GM19351 (cell line): ENCODE measurements around the gene C17orf113.
"Not testable (repeated sequence)": the region's sequence is repeated elsewhere in the genome, so short reads cannot be mapped to it uniquely, and the experiment has no call there.

Experiments used
- ATAC-seq: cut with Tn5 transposase; IDR thresholded peaks from one replicate; pipeline ENCODE4 v1.9.1; 2021; ENCODE audit warnings: mild to moderate bottlenecking, moderate library complexity; ENCODE audit not compliant: unreplicated experiment

The C17orf113 gene

GRCh38 chr17:42042598-42043319, 7.6 kb downstream of the C17orf113 start:
- ATAC-seq: no peak

DNA sequence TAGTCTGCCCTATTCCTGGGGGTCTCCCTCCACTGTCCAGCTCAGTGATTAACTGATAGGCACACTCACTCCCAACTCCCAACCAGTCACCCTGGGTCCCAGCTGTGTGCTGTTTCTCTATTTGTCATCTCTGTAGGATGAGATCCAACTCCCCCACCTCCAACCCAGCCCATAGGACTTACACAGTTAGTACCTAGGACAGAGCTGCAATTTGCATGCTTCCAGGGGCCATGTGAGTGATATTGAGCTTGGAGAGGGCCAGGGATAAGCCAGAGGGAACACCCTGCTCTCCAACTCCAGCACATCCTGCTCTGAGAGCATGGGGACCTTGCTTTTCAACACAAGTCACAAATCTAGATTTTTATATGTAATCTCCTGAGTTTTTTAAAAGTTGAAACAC, 8.8 kb downstream of the C17orf113 start:
- ATAC-seq: no peak

DNA sequence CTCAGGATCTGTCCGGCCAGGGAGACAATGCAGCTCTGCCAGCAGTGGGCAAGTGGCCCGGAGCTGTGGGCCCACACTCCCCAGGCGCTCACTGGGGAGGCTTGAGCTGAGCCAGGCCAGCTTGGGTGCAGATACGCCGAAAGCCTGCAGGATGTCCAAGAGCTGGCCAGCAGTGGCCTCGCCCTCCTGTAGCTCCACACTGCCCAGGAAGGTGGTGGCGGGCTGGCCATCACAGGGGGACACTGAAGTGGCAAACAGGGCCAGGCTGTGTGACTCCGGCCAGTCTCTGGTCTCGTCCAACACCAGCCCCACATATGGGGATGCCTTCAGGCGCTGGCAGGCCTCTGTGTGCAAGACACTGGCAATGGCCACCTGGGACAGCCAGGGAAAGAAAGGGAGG, 9.6 kb downstream of the C17orf113 start:
- no peak for ATAC-seq

DNA sequence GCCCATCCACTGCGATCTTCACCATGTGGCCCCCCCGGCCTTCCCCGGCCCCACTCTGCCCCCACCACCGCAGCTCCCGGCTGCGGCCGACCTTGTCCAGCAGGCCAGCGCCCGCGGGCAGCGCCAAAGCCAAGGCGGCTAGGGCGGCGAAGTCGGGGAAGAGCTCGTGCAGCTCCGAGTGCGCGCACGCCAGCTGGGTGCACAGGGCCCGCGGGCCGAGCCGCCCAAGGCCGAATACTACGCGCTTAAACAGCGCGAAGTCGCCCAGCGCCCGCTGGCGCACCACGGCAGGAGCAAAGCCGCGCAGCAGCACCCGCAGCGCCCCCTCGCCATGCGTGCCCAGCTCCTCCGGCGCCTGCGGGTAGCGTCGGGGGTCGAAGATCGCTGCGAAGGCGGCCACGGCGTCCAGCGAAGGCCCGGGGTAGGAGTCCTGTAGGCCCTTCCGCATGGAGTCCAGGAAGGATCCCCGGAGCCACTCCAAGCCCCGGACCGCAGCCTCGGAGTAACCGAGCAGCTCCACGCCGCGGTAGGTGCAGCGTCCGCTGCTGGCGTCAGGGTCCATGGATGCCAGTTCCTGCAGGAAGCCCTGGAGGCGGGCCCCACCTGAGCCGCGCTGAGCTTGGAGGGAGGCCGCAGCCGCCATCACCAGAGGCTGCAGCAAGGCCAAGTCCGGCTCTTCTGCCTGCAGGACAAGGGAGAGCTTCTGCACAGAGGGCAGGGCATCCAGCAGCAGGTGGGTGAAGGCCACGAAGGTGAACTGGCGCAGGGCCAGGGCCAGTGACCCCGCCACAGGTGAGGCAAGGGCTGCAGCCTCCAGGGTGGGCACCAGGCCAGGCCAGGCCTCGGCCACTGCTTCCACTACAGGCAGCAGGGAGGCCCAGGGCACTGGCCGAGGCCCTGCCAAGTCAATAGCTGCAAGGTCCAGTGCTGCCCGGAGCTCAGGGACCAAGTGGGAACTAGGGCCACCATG, 10.3 kb downstream of the C17orf113 start:
- ATAC-seq: no peak

GRCh38 chr17:42038221-42038973, 12.0 kb downstream of the C17orf113 start:
- ATAC-seq: no peak

- no peak for ATAC-seq
Measured at GRCh38 chr17:42034059-42034458, 16.3 kb downstream of the C17orf113 start.

DNA sequence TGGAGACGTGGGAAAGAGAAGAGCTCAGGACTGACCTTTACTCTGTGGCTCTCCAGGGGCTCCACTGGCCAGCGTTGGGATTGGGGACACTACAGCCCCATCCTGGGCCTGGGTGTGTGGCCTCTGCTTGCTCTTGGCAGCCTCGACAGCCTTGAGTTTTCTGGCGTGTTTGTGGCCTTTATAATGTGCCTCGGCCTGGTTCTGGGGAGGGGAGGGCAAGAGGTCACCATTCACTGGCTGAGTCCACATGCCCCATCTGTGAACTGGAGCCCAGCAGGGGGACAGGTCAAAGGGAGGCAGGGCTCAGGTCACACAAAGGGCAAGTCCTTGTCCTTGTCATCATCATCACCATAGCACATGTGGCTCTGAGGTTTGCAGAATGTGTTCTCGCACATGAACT, 18.8 kb downstream of the C17orf113 start:
- no peak for ATAC-seq

- no peak for ATAC-seq
Measured at GRCh38 chr17:42028791-42029127, 21.6 kb downstream of the C17orf113 start.

DNA sequence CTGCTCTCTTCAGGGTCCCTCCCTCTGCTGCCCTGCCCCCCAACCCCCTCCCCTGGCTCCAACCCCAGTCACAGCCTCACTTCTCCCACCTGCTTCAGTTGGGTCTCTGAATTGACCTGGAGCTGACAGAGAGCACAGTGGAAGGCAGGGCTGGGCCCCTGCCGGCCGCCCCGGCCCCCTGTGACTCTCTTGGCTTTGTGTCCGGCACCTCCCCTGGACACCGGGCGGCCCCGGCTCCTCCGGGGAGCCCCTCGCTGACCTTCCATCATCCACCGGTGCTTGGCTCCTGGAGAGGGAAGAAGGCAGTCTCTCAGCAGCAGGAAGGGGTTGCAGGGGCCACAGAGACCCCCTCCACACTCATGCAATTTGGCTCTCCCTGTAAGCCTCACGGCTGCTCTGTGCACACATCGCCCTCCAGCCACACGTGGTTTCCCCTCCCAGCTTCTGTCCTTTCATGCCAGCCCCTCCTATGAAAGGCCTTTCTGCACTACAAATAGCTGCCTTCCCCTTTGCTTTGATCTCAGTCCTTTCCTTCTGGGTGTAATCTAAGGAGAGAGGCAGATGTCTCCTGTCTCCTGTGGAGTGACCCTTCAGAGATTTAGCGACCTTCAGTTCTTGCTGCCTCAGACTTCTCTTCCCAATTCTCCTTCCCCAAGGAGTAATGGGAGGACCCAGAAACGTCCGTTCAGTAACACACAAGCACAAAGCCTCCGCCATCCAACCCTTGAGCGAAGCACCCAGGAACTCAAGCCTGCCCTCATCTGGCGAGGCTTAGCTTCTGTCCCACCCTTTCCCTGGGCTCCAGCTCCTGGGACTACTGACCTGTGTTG, 22.2 kb downstream of the C17orf113 start:
- no peak for ATAC-seq

GRCh38 chr17:42027590-42027889, 22.9 kb downstream of the C17orf113 start:
- no peak for ATAC-seq

- no peak for ATAC-seq
Measured at GRCh38 chr17:42026857-42027589, 23.4 kb downstream of the C17orf113 start.

DNA sequence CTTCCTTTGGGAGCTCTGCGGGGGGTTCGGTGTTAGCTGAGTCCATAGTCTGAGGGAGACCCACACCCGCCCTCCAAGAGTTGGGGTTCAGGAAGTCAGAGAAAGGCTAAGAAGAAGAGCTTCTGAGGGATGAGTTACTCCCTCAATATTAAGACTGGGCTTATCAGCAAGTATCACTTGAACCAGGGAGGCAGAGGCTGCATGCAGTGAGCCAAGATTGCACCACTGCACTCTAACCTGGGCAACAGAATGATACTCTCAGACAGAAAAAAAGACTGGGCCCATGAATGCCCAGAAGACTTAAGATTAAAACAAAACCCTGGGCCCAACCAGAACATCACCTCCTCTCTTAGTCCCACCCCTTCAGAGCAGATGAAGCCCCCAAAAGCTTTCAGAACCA, 24.5 kb downstream of the C17orf113 start:
- ATAC-seq: no peak

DNA sequence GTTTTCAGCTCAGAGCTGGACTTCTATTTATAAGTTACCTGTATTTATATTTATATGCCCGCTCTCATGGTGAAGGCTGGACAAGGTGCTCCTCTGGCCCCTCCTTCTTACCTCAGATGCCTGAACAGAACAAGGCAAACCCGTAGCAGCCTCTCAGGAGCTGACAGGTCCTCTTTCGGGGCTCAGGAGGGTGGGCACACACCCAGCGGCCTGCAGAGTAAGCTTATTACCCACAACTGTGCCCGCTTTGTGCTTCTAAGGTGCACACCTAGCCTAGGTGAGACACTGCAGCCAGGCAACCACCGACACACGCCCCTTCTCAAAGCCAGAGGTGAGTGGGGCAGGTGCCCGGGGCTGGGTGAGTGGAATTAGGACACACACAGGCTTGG, 25.2 kb downstream of the C17orf113 start:
- ATAC-seq: no peak

DNA sequence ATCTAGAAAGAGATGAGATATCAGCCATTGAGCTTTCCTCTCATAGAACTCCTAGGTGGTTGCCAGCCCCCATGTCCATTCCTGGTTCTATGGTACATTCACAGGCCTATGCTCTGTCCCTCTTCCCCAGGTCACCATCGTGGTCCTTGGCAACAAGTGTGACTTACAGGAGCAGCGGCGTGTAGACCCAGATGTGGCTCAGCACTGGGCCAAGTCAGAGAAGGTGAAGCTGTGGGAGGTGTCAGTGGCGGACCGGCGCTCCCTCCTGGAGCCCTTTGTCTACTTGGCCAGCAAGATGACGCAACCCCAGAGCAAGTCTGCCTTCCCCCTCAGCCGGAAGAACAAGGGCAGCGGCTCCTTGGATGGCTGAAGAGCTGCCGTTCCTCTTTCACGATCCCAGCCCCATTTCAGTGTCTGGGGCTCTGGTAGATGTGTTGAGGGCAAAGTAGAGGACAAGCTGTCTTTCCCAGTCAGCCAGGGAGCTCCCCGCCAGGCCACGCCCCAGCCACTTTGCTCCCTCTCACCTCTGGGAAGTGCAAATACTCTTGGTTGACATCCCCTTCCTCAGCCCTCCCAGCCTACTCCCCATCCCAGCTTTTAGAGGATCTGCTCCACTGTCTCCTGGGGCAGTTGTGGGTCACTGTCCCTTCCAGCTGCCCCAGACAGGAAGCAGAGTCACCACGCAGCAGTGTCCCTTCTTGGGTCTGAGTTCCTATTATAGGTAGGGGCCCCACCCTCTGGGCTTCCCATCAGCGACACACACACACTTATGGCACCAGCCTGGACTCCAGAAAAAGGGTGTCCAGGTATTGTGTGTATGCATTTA, 26.7 kb downstream of the C17orf113 start:
- ATAC-seq: no peak

DNA sequence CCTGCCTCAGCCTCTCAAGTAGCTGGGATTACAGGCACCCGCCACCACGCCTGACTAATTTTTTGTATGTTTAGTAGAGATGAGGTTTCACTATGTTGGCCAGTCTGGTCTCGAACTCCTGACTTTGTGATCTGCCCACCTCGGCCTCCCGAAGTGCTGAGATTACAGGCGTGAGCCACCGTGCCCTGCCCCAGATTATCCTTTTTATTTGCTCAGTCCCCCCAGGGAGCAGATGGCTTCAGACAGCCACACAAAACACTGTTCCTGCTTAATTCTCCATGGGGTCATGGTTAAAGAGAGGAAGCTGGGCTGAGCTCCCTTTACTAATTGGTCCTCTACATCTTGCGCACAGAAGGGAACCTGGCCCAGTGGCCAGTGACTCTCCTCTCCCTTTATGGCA, 29.6 kb downstream of the C17orf113 start:
- ATAC-seq: not testable (repeated sequence)

DNA sequence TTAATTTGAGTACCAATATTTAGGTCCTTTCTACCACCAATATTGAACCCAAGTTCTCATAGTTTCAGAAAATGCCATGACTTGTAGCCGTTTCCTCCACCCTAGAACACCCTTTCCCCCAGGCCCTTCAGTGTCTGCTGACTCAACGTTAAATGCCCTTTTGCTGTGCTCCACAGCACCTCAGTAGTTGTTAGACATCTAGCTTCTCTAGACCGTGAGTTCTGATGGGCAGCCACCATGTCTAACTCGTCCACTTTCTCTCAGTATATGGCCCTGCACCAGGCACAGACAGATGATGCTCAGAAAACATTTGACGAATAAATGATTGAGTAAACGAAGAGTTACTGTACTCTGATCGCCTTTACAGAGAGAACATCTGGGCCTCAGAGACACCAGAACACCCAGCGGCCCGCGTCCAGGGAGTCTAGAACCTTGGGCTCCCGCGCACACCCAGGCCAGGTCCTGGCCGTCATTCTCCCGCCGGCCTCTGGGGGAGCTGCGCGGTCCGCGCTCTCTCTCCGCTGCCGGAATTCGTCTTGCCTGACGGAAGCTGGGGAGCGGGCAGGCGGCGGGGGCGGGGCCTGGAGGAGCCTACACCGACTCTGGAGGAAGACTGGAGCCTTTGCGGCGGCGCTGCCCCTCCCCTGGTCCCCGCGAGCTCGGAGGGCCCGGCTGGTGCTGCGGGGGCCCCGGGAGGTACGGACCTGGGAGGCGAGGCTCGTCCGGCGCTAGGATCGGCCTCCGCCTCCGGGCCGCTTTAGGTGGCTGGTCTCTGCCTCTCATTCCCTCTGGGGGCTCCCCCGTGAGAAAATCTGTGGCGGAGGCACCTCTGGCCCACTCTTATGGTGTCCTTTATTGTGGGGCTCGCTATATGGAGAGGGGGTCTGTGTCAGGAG, 30.6 kb downstream of the C17orf113 start, which contains the start of gene NKIRAS2:
Gene NKIRAS2 (plus strand): TSS at position 582 of the 896 bp plus-strand sequence. CDS start 1,488 bp downstream, outside the sequence.
- ATAC-seq: peak; percentile 57

DNA sequence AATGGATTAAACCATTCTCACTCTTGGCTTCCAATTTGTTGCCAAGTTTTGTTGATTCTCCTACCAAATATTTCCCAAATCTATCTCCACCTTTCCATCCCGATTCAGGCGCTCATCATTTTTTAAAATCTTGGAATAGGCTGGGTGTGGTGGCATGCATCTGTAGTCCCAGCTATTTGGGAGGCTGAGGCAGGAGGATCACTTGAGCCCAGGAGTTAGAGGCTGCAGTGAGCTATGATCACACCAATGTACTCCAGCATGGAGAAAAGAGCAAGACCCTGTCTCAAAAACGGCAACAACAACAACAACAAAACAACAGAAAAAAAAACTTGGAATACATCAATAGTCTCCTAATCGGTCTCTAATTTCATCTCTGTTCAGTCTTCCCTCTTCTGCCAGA, 31.4 kb downstream of the C17orf113 start:
- ATAC-seq: no peak

DNA sequence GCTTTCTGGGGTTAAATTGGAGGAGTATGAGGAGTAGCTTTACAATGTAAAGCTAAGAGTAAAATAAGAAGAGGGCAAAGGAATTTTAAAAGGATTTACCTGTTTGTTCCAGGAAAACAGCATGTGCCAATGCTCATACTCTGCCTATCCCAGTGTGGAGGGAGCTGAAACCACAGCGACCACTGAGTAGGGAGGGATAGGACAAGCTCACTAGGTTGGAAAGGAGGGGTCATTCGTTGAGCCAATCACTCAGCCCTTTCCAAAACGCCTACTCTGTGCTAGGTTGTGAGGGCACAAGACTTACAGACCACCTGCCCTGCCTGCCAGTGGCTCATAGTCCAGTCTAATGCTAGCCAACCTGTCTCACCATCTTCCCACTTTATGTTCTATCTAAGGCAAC, 32.1 kb downstream of the C17orf113 start:
- ATAC-seq: no peak
